Skeletal muscle satellite cell (primary cell): ENCODE data around the gene MAPK10.
"Not testable (repeated sequence)": the region's sequence is repeated elsewhere in the genome, so short reads cannot be mapped to it uniquely, and the experiment has no call there.

Source experiments
- H3K27me3 ChIP-seq: 2 replicates; pipeline ENCODE4 v1.7.0; 2013; ENCODE audit warnings: low read length; ENCODE audit not compliant: control insufficient read depth, insufficient read depth
- H3K36me3 ChIP-seq: 2 replicates; pipeline ENCODE4 v1.7.0; 2013; ENCODE audit warnings: mild to moderate bottlenecking, control low read depth, low read length; ENCODE audit not compliant: insufficient read depth
- H3K4me1 ChIP-seq: 2 replicates; pipeline ENCODE4 v1.7.0; 2013; ENCODE audit warnings: low read length; ENCODE audit not compliant: control insufficient read depth, insufficient read depth
- H3K4me2 ChIP-seq: 2 replicates; pipeline ENCODE4 v1.7.0; 2013; ENCODE audit warnings: mild to moderate bottlenecking, low read length
- H3K4me3 ChIP-seq: 2 replicates; pipeline ENCODE4 v1.7.0; 2013; ENCODE audit warnings: low read length
- H3K9ac ChIP-seq: 2 replicates; pipeline ENCODE4 v1.7.0; 2013; ENCODE audit warnings: mild to moderate bottlenecking, low read depth, low read length, moderate library complexity
- H3K9me3 ChIP-seq: replicated peaks from 2 replicates; pipeline ENCODE4 v1.7.0; 2013; ENCODE audit warnings: mild to moderate bottlenecking, control low read depth, low read length

Gene MAPK10

DNA sequence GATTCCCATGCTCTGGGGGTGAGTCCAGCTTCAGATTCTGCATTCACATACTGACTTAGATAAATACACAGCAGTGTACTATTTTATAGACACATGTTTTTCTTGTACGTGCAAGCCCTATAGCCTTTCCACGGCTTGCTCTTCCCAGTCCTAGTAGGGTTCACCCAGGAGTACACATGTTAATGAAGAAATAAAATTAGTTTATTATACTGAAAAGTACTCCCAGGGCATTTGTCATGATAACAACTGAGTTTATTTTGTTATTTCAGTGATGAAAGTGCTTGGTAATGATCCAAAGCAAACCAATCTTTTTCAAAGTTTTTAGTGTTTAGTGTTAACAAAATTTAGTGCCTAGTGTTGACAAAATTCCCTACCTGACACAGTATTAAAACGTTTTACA lies 21.3 kb downstream of the MAPK10 start:
- H3K4me1 ChIP-seq = peaks cover 22% of the 10 kb centered on the region
- H3K4me2 ChIP-seq = peak overlapping the region; percentile 55
- H3K4me3 ChIP-seq = peak overlapping the region; percentile 45
- no peaks in the 10 kb centered on the region for H3K36me3 ChIP-seq
- H3K9ac ChIP-seq = peak overlapping the region; percentile 40
- H3K27me3 ChIP-seq = no peaks in the 10 kb centered on the region
- no peaks in the 10 kb centered on the region for H3K9me3 ChIP-seq

GRCh38 chr4:86334020-86334750 lies 25.7 kb downstream of the MAPK10 start:
- H3K4me1 ChIP-seq = peaks cover 23% of the 10 kb centered on the region
- no peaks in the 10 kb centered on the region for H3K9me3 ChIP-seq
- no peak overlapping the region for H3K4me3 ChIP-seq
- H3K36me3 ChIP-seq = no peaks in the 10 kb centered on the region
- no peaks in the 10 kb centered on the region for H3K27me3 ChIP-seq
- H3K9ac ChIP-seq = no peak overlapping the region
- no peak overlapping the region for H3K4me2 ChIP-seq

GRCh38 chr4:86333236-86333635 lies 26.6 kb downstream of the MAPK10 start:
- Histone ChIP-seq H3K36me3 (no peaks in the 10 kb centered on the region), H3K4me2 (no peak overlapping the region), H3K9me3 (no peaks in the 10 kb centered on the region), H3K4me1 (peaks cover 15% of the 10 kb centered on the region), H3K4me3 (no peak overlapping the region), H3K9ac (no peak overlapping the region), H3K27me3 (no peaks in the 10 kb centered on the region)

DNA sequence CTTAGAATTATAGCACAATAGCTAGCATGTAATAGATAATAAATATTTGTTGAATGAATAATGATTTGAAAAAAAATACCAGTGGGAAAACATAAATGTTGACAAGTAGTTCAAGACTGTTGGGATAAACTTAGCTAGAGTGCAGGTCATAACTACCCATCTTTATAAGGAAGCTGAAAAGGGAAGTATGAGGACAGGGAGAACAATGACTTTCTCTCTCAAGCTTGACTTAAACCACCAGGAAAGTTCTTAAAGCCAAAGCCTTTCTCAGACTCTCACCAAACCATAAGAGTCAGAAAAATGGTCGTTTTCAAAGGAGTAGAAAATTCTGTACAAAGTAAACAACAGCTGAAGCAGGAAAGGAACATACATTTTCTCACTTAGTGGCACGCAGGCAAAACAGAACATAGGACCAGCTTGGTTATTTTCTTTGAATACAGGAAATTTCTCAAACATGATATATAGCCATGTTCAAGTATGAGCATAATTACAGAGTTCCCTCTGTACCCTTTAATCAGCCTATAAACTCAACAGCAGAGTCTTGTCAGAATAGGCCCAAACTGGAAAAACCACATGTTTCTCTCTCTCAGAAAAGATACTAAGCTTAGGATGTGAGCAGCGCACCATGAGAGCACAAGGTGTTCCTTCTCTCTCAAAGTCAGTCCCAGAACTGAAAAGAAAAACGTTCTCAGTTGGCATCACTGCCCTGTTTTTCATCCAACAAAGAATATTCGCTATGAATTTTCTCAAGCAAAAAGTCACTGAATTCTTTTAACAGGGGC lies 28.7 kb downstream of the MAPK10 start:
- H3K9ac ChIP-seq = no peak overlapping the region
- no peaks in the 10 kb centered on the region for H3K36me3 ChIP-seq
- H3K9me3 ChIP-seq = no peaks in the 10 kb centered on the region
- H3K4me2 ChIP-seq = no peak overlapping the region
- peaks cover 11% of the 10 kb centered on the region for H3K4me1 ChIP-seq
- no peaks in the 10 kb centered on the region for H3K27me3 ChIP-seq
- H3K4me3 ChIP-seq = no peak overlapping the region

DNA sequence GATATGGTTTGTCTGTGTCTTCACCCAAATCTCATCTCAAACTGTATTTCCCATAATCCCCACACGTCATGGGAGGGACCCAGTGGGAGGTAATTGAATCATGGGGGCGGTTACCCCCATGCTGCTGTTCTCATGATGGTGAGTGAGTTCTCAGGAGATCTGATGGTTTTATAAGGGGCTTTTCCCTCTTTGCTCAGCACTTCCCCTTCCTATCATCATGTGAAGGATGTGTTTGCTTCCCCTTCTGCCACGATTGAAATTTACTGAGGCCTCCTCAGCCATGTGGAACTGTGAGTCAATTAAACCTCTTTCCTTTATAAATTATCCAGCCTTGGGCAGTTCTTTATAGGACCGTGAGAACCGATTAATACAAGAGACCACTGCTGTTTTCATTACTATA lies 29.4 kb downstream of the MAPK10 start:
- H3K4me3 ChIP-seq, H3K36me3 ChIP-seq, H3K4me2 ChIP-seq, H3K9me3 ChIP-seq, H3K27me3 ChIP-seq, H3K9ac ChIP-seq: not testable (repeated sequence)
- peaks cover 14% of the 10 kb centered on the region for H3K4me1 ChIP-seq

GRCh38 chr4:86329431-86329830 lies 30.4 kb downstream of the MAPK10 start:
- peaks cover 14% of the 10 kb centered on the region for H3K4me1 ChIP-seq
- no peak overlapping the region for H3K9ac ChIP-seq
- no peaks in the 10 kb centered on the region for H3K9me3 ChIP-seq
- no peak overlapping the region for H3K4me3 ChIP-seq
- H3K4me2 ChIP-seq = no peak overlapping the region
- no peaks in the 10 kb centered on the region for H3K27me3 ChIP-seq
- no peaks in the 10 kb centered on the region for H3K36me3 ChIP-seq

- no peaks in the 10 kb centered on the region for H3K9me3 ChIP-seq
- no peaks in the 10 kb centered on the region for H3K27me3 ChIP-seq
- peaks cover 14% of the 10 kb centered on the region for H3K4me1 ChIP-seq
- no peak overlapping the region for H3K4me2 ChIP-seq
- no peaks in the 10 kb centered on the region for H3K36me3 ChIP-seq
- H3K9ac ChIP-seq = no peak overlapping the region
- H3K4me3 ChIP-seq = no peak overlapping the region
These were observed 33.5 kb downstream of the MAPK10 start for GRCh38 chr4:86326400-86326799.

DNA sequence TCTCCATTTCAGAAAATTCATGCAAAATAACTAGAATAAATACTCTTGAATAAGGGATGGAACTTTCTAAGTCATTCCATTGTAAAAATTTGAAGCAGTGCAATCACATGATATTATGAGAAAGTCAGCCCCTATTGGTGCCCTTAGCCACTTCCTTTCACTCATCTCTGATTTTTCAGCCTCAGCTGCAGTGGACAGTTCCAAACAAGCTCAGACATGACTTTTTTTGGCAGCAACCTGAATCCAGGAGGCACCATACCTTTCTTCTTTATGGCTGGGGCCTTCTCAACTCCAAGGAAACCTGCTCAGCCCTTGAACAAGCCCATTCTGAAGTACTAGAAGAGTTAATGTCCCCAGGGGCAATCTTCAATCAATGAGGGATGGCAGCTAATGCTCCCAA lies 40.5 kb downstream of the MAPK10 start:
- H3K4me3 ChIP-seq = no peak overlapping the region

DNA sequence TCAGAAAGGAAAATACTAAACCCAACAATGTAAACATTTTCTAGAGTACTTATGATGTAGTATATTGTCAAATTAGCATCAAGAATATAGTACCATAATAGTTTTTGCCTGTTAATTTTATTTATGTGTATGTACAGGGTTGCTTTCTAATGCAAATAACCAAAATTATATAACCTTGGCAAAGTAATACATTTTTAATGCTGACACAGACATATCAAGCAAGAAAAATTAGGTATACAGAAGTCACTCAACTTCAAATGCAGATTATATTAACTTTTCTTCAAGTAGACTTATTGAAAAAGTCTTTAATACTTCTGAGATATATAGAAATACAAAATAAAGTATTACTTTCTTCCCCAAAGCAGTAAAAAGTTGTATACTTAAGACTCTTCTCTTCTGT lies 44.3 kb downstream of the MAPK10 start:
- Histone ChIP-seq H3K36me3 (no peaks in the 10 kb centered on the region), H3K4me2 (no peak overlapping the region), H3K4me3 (no peak overlapping the region), H3K9ac (no peak overlapping the region), H3K4me1 (no peaks in the 10 kb centered on the region), H3K9me3 (no peaks in the 10 kb centered on the region), H3K27me3 (no peaks in the 10 kb centered on the region)

More for the DNA sequence above, 40.5 kb downstream of the MAPK10 start:
- no peak overlapping the region for H3K4me2 ChIP-seq
- no peaks in the 10 kb centered on the region for H3K9me3 ChIP-seq
- H3K4me1 ChIP-seq = no peaks in the 10 kb centered on the region
- H3K9ac ChIP-seq = no peak overlapping the region
- no peaks in the 10 kb centered on the region for H3K36me3 ChIP-seq
- no peaks in the 10 kb centered on the region for H3K27me3 ChIP-seq

DNA sequence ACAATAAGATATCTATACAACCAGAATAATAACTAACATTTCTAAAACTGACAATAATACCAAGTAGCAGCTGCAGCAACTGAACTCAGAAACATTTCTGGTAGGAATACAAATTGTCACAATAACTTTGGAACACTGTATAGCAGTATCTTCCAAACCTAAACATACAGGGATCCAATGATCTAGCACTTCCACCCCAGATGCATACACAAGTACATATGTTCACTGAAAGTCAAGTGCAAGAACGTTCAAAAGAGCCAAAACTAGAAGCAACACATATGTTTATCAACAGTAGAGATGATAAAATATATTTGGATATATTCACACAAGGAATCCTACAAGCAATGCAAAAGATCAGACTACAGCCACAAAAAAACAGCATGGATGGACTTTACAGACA lies 46.2 kb downstream of the MAPK10 start:
- no peak overlapping the region for H3K4me3 ChIP-seq
- H3K9me3 ChIP-seq = no peaks in the 10 kb centered on the region
- no peaks in the 10 kb centered on the region for H3K27me3 ChIP-seq
- no peaks in the 10 kb centered on the region for H3K4me1 ChIP-seq
- H3K9ac ChIP-seq = no peak overlapping the region
- no peaks in the 10 kb centered on the region for H3K36me3 ChIP-seq
- H3K4me2 ChIP-seq = no peak overlapping the region

- H3K9me3 ChIP-seq = no peaks in the 10 kb centered on the region
- H3K27me3 ChIP-seq = no peaks in the 10 kb centered on the region
- no peak overlapping the region for H3K9ac ChIP-seq
- H3K4me1 ChIP-seq = peaks cover 14% of the 10 kb centered on the region
- peak overlapping the region; percentile 41 for H3K4me2 ChIP-seq
- H3K4me3 ChIP-seq = peak overlapping the region; percentile 1
- no peaks in the 10 kb centered on the region for H3K36me3 ChIP-seq
These were observed 52.4 kb downstream of the MAPK10 start for GRCh38 chr4:86307432-86307831.

- no peaks in the 10 kb centered on the region for H3K27me3 ChIP-seq
- H3K36me3 ChIP-seq = no peaks in the 10 kb centered on the region
- H3K9me3 ChIP-seq = no peaks in the 10 kb centered on the region
- peak overlapping the region; percentile 41 for H3K4me2 ChIP-seq
- H3K4me1 ChIP-seq = peaks cover 14% of the 10 kb centered on the region
- peak overlapping the region; percentile 1 for H3K4me3 ChIP-seq
- no peak overlapping the region for H3K9ac ChIP-seq
These were observed 53.0 kb downstream of the MAPK10 start for GRCh38 chr4:86306816-86307215.
